Mesodermal cell (in vitro differentiated cells): ENCODE measurements around the gene GOLPH3L.
A peak's percentile ranks its signal among the peaks of the same experiment; 100 is the strongest.
"Not testable (repeated sequence)": the region's sequence is repeated elsewhere in the genome, so short reads cannot be mapped to it uniquely, and the experiment has no call there.

Source experiments
- H3K27ac ChIP-seq: 2 replicates; pipeline ENCODE4 v1.7.0; 2013; ENCODE audit warnings: mild to moderate bottlenecking, low read depth, low read length, moderate library complexity; ENCODE audit not compliant: severe bottlenecking
- H3K36me3 ChIP-seq: 2 replicates; pipeline ENCODE4 v1.7.1; 2013; ENCODE audit warnings: mild to moderate bottlenecking, low read length, moderate library complexity; ENCODE audit not compliant: control insufficient read depth, insufficient read depth
- H3K4me1 ChIP-seq: one replicate; pipeline ENCODE4 v1.7.1; 2013; ENCODE audit warnings: mild to moderate bottlenecking, low read length; ENCODE audit not compliant: insufficient read depth, control insufficient read depth, poor library complexity, severe bottlenecking
- H3K4me3 ChIP-seq: 2 replicates; pipeline ENCODE4 v1.7.0; 2013; ENCODE audit warnings: low read length, control low read depth, mild to moderate bottlenecking; ENCODE audit not compliant: insufficient read depth, poor library complexity, severe bottlenecking; ENCODE audit errors: extremely low read depth
- H3K9me3 ChIP-seq: 2 replicates; pipeline ENCODE4 v1.7.1; 2013; ENCODE audit warnings: mild to moderate bottlenecking, low read length, moderate library complexity; ENCODE audit not compliant: control insufficient read depth
- WGBS, 2 experiments: methylation state at CpG; one replicate each; pipeline ENCODE4 v1.1.5; 2013; ENCODE audit warnings: missing lambda C conversion rate in 2 of 2; ENCODE audit not compliant: insufficient coverage in 2 of 2; 5-methylcytosine and 5-hydroxymethylcytosine counted together

GOLPH3L gene

DNA sequence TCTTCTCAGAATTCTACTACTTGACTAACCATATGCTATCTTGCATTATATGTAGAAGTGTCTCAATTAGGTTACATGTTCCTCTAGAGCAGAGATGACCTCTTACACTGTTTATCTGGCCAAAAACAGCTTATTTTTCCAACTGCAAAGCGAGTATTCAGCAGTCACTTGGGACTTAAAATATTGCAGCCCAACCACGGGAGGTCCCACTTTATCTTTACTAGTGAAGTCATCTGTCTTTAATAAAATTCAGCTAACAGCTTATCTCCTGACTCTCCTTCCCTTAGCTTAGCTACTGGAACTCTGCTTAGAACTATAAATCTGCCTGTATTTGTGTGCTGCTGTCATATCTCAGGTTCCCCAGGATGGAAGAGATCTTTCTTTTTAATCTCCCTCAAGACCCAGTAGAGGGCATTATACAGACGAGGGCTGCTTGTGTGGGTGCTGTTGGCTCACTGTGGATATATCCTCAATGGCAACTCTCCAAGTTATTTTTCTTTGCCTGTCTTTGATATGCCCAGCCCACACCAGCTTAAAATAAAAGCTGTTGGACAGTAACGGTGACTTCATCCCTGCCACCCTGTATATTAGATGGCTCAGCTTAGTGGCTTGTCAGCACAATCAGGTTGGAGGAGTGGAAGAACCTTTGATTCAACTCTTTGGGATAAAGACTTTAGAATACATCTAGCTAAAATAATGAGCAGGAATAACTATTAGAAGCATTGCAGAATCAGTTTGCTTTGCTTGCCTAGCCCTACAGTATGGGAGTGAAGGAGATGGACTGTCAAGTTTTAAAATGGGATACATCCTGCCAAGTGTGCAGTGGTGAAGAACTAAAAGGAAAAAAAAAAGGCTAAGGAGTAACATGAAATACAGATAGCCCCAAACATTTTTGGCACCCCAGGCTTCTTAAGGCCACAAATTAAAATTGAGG is 77.1 kb downstream of the GOLPH3L start:
- Histone ChIP-seq H3K9me3 (no peaks in the 10 kb centered on the region), H3K27ac (no peak overlapping the region), H3K4me1 (peaks cover 14% of the 10 kb centered on the region), H3K36me3 (peaks cover 88% of the 10 kb centered on the region), H3K4me3 (no peak overlapping the region)
- WGBS, 2 experiments, result 93 to 100% methylated on average over 2 to 3 of the region's 4 CpGs

DNA sequence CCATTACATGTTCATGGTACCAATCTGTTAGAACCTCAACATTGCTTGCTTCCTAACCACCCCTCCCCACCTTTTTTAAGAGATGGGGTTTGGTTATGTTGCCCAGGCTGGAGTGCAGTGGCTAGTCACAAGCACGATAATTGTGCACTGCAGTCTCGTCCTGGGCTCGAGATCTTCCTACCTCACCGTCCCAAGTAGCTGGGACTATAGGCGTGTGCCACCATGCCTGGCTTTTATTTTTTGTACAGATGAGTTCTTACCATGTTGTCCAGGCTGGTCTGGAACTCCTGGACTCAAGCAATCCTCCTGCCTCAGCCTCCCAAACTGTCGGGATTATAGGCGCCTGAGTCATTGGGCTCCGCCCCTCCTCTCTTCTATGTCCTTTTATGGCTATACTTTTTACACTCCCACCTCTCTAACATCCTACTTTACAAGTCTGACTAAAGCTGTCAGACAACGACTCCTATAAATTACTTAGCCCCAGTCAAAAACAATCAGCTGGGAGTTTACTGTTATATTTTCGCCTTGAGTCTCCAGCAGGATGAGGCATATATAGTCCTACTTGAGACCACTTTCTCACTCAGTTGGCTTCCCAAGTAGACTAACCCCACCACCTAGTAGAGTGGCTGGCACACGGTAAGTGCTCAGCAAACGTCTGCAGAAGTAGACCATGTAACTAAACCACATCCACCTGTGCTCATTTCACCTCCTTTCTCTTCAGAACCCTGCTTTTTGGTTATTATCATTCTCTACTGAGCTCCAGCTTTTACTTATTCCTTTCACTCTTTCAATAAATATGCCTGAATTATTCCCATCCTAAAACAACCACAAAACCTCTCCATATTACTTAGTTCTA is 81.4 kb downstream of the GOLPH3L start:
- Histone ChIP-seq H3K4me3 (no peak overlapping the region), H3K9me3 (no peaks in the 10 kb centered on the region), H3K27ac (no peak overlapping the region), H3K4me1 (peaks cover 30% of the 10 kb centered on the region), H3K36me3 (peaks cover 61% of the 10 kb centered on the region)
- WGBS, 2 experiments, result 96 to 97% methylated on average over 9 to 12 of the region's 12 CpGs

DNA sequence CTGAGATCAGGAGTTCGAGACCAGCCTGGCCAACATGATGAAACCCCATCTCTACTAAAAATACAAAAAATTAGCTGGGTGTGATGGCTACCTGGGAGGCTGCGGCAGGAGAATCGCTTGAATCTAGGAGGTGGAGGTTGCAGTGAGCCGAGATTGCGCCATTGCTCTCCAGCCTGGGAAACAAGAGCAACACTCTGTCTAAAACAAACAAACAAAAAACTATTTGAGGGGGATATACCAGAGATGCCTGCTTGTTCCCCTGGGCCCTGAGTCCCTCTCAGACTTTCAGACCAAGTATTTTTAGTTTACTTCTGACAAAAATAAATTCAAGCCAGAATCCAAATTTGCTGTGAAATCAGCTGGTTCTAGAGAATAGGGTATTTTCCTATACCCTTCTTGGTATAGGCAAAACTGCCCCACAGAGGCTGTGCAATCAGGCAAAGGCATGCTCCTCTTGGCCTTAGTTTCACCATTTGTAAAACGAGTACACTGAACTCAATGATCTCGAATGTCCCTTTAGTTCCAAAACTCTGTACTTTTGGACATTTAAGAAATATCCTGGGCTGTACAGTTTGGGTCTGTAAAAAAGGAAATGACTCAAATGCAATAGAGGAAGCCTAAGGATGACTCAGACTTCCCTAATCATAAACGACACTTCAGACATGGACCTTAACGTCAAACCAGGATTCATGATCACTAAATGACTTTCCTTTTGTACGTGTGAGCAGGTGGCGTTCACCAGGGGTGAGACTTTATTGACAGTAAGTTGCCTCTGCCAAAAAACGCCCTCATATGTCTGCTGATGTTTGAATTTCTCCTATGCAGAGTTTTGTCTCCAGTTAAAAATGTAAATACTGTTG is 83.7 kb downstream of the GOLPH3L start:
- H3K27ac ChIP-seq, result peak overlapping the region; percentile 84
- no peaks in the 10 kb centered on the region for H3K9me3 ChIP-seq
- H3K4me3 ChIP-seq, result no peak overlapping the region
- peaks cover 44% of the 10 kb centered on the region for H3K36me3 ChIP-seq
- H3K4me1 ChIP-seq, result peaks cover 42% of the 10 kb centered on the region
- WGBS, 2 experiments, result 87 to 89% methylated on average over 5 of the region's 12 CpGs

DNA sequence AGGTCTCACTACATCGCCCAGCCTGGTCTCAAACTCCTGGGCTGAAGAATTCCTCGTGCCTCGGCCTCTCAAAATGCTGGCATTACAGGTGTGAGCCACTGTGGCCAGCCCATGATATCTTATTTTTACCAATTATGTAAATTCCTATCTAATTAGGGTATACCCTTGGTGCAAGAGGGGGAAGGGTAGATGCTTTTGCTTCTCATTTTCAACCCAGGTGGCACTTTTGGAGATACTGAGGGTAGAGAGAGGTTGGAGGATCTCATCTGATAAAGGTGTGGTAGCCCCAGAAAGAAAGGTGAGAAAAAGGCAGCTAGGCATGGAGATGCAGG is 85.0 kb downstream of the GOLPH3L start:
- Histone ChIP-seq H3K27ac (peak overlapping the region; percentile 84), H3K36me3 (peaks cover 35% of the 10 kb centered on the region), H3K4me3 (no peak overlapping the region), H3K9me3 (no peaks in the 10 kb centered on the region), H3K4me1 (peaks cover 42% of the 10 kb centered on the region)
- WGBS, 2 experiments, result 69 to 100% methylated on average over 3 of the region's 3 CpGs

DNA sequence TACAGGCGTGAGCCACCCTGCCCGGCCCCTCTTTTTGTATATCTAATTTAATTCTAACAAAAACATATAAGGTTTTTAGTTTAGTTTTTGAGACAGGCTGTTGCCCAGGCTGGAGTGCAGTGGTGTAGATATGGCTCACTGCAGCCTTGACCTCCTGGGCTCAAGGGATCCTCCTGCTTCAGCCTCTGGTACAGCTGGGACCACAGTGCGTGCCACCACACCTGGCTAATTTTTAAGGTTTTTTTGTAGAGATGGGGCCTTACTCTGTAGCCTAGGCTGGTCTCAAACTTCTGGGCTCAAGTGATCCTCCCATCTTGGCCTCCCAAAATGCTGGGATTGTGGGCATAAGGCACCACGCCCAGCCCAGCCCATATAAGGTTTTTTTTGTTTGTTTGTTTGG is 86.4 kb downstream of the GOLPH3L start:
- Histone ChIP-seq H3K4me1 (peaks cover 45% of the 10 kb centered on the region), H3K36me3 (peaks cover 23% of the 10 kb centered on the region), H3K27ac (peak overlapping the region; percentile 84), H3K9me3 (no peaks in the 10 kb centered on the region), H3K4me3 (no peak overlapping the region)
- WGBS, 2 experiments, result 60 to 100% methylated on average over 1 of the region's 4 CpGs

DNA sequence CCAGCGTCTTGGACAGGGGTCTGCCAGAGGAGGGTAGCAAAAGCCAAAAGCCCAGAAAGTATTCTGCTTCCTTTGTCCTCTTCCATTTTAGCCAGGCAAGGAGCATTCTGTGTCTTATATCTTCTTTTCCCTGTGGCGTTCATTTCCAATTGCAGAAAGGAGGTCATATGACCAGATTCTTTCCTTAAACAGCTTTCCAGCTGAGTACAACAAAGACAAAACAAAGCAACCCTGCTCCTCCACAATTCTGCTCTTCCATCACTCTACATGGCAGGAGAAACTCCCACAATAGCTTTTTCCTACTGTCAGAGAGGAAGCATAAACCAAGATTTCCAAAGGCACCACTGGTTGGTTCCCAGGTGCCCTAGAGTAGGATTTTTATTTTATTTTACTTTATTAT is 87.2 kb downstream of the GOLPH3L start:
- Histone ChIP-seq H3K9me3 (no peaks in the 10 kb centered on the region), H3K4me1 (peaks cover 51% of the 10 kb centered on the region), H3K4me3 (no peak overlapping the region), H3K27ac (peak overlapping the region; percentile 53), H3K36me3 (peaks cover 16% of the 10 kb centered on the region)
- 65 to 68% methylated on average over 2 of the region's 2 CpGs for WGBS, 2 experiments

DNA sequence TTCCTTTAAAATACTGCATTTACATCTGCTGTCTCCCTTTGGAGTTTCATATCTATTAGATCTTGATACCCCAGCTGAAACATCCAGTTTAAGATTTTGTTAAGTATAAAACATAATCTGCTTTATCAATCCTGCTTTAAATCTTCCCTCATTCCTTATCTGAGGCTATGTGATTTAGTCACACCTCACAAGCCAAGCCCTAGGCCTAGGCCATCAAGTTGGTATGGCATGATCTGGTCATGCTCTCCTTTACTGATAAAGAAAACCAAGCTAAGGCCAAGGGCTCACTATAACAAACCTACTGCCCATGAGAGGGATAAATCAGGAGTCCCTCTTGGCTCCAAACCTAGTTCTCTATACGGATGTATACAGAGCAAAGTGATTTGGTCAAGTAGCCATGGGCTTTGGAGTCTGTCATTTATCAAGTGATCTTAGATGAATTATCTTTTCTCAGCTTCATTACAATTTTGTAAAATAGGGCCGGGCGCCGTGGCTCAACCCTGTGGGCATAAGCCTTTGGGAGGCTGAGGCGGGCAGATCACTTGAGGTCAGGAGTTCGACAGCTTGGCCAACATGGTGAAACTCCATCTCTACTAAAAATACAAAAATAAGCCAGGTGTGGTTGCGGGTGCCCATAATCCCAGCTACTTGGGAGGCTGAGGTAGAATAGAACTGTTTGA is 90.4 kb downstream of the GOLPH3L start:
- H3K27ac ChIP-seq, result peak overlapping the region; percentile 36
- no peak overlapping the region for H3K4me3 ChIP-seq
- H3K36me3 ChIP-seq, result peaks cover 6% of the 10 kb centered on the region
- WGBS, 2 experiments, result 94 to 100% methylated on average over 1 to 6 of the region's 7 CpGs
- no peaks in the 10 kb centered on the region for H3K9me3 ChIP-seq
- H3K4me1 ChIP-seq, result peaks cover 41% of the 10 kb centered on the region

DNA sequence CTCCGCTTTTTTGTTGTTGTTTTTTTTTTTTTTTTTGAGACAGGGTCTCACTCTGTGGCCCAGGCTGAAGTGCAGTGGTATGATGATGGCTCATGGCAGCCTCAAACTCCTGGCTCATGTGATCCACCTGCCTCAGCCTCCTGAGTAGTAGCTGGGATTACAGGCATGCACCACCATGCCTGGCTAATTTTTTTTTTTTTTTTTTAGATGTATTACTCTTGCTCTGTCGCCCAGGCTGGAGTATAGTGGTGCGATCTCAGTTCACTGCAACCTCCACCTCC is 91.6 kb downstream of the GOLPH3L start:
- Histone ChIP-seq H3K27ac (peak overlapping the region; percentile 97), H3K4me1 (peaks cover 31% of the 10 kb centered on the region)
- not testable (repeated sequence) for H3K4me3 ChIP-seq, H3K9me3 ChIP-seq, H3K36me3 ChIP-seq
- 95 to 100% methylated on average over 2 of the region's 3 CpGs for WGBS, 2 experiments

DNA sequence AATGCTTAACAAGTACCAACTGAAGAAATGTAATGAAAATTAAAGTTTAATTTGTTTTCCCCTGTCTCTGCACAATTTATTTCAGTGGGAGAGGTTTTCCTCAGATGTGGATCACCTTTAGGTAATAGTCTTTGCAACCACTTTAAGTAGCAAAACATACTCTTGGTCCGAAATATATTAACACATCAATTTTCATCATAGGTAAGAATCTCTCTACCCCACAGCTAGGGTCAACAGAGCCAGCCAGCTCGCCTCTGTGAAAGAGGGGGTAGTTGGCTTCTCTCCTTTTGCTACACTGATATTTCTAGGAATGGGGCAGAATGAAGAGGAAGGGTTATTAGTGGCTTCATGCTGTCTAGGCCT is 92.7 kb downstream of the GOLPH3L start:
- Histone ChIP-seq H3K4me1 (peaks cover 20% of the 10 kb centered on the region), H3K4me3 (no peak overlapping the region), H3K27ac (peak overlapping the region; percentile 97), H3K9me3 (no peaks in the 10 kb centered on the region), H3K36me3 (peaks cover 4% of the 10 kb centered on the region)
- WGBS, 2 experiments, result no CpG with 5 or more reads among the region's 2 CpGs

DNA sequence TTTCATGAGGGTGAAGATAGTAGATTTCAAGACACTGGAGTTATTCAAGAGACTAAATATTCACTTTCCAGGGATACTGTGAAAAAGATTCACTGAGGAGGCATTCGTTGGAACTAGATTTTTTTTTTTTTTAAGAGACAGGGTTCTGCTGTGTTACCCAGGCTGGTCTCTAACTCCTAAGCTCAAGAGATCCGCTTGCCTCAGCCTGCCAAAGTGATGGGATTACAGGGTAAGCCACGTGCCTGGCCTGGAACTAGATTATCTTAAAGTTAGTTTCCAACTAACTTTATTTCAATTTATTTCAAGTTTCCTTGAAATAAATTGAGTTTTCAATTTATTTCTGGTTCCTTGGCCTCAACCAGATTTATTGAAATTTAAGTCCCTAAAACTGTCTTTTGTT is 93.2 kb downstream of the GOLPH3L start:
- peaks cover 4% of the 10 kb centered on the region for H3K36me3 ChIP-seq
- H3K4me1 ChIP-seq, result peaks cover 19% of the 10 kb centered on the region
- no peaks in the 10 kb centered on the region for H3K9me3 ChIP-seq
- WGBS, 2 experiments, result 85 to 100% methylated on average over 1 to 2 of the region's 3 CpGs
- H3K27ac ChIP-seq, result peak overlapping the region; percentile 97
- no peak overlapping the region for H3K4me3 ChIP-seq
